Stimulated activated CD4-positive, alpha-beta T cell treated with anti-CD3 and anti-CD28 coated beads, Interleukin-1b, Interleukin-23, amount 100 ng/mL, for 48 hours (primary cell): Measurements from ENCODE around the gene ALAS2.
"Not testable (repeated sequence)": the region's sequence is repeated elsewhere in the genome, so short reads cannot be mapped to it uniquely, and the experiment has no call there.

Experiments
- DNase-seq: peaks from one replicate; pipeline ENCODE4 v3.0.0-alpha.2; 2020

Gene ALAS2, protein sequence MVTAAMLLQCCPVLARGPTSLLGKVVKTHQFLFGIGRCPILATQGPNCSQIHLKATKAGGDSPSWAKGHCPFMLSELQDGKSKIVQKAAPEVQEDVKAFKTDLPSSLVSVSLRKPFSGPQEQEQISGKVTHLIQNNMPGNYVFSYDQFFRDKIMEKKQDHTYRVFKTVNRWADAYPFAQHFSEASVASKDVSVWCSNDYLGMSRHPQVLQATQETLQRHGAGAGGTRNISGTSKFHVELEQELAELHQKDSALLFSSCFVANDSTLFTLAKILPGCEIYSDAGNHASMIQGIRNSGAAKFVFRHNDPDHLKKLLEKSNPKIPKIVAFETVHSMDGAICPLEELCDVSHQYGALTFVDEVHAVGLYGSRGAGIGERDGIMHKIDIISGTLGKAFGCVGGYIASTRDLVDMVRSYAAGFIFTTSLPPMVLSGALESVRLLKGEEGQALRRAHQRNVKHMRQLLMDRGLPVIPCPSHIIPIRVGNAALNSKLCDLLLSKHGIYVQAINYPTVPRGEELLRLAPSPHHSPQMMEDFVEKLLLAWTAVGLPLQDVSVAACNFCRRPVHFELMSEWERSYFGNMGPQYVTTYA

DNA sequence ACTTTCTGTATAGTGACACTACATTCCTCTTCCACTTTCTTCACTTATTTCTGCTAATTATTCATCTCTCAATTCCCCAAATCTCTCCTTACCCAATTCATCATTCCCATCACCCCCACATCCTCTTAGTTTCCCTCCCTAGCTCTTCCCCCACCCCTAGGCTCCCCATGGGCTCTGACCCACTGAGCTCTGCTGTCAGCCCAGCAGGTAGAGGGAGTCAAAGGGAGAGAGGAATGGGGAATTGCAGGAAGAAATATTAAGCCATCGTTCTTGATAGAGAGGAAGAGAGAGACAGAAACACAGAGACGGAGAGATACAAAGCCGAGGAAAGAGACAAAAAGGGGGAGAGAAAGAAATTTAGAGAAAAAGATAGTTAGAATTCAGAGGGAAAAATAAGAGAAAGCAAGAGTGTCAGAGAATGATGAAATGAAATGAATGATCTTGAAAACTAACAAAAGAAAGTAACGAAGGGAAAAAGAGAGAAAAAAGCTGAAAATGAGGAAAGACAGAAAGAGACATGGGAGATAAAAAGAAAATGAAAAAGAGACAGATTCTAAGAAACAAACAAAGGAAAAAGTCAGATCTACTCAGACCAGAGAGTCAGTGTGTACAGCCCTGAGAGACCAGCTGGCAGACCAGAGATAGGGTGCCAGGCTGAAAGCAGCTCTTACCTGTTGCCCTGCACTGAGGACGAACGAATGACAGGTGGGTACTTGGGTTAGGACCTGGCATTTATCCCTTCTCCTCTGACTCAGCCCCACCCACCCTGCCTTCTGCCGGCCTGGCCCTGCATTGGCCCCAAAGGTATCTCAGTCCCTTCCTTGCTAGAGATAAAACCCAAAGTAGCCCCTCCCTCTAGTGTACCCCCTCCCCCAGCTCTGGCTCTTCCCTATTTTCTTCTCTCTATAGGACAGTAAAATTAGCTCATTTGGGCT, at the start of gene ALAS2:
ALAS2 (minus strand) TSS at position 707 of the 935 bp plus-strand sequence. CDS start 4,977 bp downstream, outside the sequence.
- DNase-seq, result no peak

DNA sequence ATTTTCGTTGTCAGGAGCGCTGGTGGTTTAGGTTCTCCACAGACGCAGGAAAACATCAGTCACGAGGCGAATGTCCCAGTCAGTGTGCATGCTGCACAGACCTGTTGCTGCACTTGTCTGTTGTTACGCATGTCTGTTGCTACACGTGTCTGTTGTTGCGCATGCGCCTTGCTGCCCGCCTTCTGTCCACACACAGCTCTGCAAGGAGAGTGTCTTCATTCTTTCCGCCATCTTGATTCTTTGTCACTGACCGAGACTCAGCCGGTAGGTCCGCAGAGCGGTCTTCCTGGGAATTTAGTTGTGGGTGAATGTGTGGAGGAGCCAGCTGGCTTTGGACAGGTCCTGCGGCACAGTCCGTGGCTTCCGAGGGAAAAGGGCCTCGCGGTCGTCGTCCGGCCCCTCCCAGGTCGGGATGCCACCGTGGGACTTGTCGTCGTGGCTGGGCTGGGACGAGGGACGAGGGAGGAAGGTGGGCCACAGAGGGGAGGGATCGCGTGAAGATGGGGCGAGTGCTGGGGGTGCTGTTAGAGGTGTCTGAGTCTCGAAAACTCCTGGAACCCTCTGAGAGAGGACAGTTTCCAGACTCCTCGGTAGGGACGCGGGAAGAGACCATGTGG, 44.2 kb upstream of the ALAS2 start, which contains the start of gene PAGE2B:
PAGE2B (plus strand) TSS at position 180 of the 617 bp plus-strand sequence. CDS start 1,012 bp downstream, outside the sequence.
- no peak for DNase-seq

DNA sequence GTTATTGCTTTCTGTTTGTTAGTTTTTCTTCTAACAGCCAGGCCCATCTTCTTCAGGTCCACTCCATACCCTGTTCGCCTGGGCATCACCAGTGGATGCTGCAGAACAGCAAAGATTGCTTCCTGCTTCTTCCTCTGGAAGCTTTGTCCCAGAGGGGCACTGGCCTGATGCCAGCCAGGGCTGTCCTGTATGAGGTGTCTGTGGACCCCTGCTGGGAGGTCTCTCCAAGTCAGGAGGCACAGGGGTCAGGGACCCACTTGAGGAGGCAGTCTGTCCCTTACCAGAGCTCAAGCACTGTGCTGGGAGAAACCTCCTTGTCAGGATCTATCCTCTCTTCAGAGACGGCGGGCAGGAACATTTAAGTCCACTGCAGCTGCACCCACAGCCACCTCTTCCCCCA, 41.5 kb upstream of the ALAS2 start:
- no peak for DNase-seq

DNA sequence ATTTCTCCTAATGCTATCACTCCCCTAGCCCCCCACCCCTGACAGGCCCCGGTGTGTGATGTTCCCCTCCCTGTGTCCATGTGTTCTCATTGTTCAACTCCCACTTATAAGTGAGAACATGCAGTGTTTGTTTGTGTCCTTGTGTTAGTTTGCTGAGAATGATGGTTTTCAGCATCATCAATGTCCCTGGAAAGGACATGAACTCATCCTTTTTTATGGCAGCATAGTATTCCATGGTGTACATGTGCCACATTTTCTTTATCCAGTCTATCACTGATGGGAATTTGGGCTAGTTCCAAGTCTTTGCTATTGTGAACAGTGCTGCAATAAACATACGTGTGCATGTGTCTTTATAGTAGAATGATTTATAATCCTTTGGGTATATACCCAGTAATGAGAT, 36.4 kb upstream of the ALAS2 start:
- not testable (repeated sequence) for DNase-seq

DNA sequence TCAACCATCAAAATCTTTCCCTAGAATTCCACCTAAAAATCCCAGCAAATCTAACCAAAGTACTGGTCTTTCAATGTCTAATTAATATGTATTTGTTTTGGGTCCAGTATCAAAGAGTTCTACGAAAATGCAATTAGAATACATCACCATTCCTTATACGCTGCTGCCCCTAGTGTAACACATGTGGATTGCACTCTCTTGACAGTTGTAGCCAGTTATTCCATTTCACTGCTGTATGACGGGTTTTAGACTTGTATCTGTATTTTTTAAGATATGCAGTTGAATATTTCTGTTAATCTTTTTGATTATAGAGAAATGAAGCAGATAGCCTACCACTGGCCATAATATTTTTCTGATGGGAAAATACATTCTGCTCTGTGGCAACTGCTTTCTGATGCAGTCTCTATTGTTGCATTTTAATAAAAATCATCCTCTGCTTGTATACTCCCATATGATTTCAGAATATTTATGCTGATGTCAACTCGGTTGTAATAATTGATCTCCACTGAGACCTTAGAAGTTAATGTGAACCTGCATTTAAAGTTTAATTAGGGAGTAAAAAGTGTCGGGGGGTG, 27.0 kb upstream of the ALAS2 start:
- peak; percentile 5 for DNase-seq

DNA sequence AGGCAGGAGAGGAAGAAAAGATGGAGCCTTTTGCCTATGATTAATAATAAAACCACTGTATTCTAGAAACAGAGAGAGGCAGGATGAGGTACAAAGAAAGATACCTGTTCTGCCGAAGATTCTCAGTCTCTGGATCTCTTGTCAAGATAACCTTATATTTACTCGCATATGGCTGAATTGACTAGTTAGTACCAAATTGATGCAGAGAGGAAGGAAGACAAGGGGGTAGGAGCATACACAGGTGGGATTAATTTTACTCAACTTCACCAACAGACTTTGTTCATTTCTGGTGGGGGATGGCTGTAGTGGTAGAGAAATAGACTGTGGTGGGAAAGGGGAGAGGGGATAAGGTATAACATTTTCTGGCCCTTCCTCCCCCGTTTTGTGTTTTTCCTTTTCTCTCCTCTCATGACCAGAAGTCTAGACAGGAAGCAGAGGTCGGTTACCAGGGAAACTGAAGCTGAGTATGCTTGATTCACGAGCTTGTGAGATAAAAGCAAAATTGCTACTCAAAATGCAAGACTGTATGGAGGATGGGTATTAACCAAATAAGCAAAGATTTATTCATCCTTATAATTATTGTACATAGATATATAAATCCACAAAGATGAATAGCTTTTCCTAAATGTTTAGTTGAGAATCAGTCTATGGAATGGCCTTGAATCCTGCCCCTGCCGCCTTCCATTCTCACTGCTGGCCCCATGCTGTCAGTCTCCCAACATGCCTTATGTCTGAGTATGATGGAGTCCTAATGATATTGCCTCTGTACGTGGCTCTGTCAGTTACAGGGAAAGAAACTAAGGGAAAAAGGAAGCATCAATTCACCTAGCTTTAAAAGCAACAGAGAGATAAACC, 26.3 kb upstream of the ALAS2 start:
- no peak for DNase-seq

DNA sequence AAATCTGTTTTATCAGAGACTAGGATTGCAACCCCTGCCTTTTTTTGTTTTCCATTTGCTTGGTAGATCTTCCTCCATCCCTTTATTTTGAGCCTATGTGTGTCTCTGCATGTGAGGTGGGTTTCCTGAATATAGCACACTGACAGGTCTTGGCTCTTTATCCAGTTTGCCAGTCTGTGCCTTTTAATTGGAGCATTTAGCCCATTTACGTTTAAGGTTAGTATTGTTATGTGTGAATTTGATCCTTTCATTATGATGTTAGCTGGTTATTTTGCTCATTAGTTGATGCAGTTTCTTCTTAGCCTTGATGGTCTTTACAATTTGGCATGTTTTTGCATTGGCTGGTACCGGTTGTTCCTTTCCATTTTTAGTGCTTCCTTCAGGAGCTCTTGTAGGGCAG, 19.8 kb upstream of the ALAS2 start:
- DNase-seq, result not testable (repeated sequence)

DNA sequence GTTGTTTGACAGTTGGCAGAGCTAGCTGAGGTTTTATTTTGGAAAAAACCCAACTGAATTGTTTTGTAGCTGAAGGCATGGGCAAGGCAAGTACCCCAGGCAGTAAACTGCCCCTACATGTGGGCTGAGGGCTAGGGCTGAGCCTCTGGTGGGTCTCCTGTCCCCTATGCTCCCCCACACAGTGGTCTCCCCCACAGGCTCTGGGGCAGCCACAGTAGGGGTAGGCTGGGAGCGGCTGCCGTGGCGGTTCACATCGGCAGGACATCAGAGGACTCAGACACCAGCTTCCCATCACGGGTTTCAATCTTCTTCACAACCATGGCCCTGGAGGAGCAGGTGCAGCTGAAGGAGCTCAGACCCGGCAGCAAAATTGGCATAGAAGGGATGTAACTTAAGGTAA, 10.7 kb upstream of the ALAS2 start:
- no peak for DNase-seq

DNA sequence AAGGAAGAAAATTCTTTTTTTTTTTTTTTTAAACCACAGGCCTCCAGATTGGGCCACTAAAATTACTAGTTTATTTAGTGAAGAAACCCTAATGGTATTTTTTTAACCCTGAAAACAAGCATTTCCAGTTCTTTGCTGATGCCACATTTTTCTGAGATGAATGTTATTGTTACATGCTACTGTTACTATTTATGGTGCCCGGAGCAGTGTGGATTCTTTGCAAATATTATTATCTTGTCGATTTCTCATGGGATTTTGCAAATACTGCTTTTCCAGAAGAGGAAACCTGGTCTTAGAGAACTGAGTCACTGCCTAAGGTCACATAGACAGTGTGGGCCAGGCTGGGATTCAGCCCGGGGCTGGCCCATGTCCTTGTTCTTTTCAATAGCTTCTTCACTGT, 8.7 kb upstream of the ALAS2 start:
- no peak for DNase-seq

DNA sequence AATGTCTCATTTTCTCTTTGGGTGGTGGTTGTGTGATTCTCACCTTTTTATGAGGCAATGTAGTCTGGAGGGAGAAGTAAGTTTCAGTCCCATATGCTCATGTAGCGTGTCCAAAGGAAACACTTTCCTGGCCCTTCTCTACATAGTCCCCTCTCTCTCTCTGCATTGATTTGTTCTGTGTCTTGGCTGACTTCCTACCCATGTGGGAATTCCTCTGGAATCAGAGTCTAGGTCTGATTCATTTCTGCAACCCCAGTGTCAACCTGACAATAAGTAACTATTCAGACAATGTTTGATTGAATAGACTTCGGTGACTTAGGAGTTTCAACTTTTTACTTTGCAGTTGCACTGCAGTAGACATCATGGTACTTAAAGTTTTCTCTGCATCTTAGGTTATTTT, 2.7 kb upstream of the ALAS2 start:
- no peak for DNase-seq

DNA sequence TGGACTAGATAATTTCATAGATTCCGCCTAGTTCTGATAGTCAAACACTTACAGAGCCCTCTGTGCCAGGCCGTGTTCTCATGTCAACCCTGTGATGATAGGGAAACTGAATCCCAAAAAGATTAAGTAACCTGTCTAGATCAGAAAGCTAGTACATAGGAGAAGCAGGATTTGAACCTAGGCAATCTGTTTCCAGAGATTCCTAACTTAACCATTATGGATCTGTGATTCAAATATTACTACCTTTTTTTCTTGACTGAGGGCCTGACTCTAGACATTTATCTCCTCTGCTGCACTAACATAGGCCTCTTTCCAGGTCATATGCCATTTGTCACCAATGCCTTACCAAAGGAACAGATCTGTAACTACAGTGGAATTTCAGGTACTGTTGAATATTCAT, 1.5 kb downstream of the ALAS2 start:
- DNase-seq, result no peak

DNA sequence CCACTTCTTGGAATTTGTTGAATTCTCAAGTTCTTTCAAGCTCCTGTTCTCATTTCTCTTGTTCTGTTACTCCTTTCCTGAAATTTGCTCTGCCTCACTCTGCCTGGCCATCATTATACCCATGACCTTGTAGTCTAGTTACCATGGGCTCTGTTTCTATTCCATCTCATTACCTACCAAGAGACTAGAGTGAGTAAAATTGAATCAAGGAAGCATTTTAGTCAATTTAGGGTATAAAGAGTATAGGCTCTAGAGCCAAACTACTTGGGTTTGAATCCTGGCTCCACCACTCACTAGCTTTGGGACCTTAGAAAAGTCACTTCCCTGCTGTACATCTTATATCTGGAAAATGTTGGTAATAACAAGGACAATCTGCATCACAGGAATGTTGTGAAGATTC, 2.2 kb downstream of the ALAS2 start:
- DNase-seq, result no peak

DNA sequence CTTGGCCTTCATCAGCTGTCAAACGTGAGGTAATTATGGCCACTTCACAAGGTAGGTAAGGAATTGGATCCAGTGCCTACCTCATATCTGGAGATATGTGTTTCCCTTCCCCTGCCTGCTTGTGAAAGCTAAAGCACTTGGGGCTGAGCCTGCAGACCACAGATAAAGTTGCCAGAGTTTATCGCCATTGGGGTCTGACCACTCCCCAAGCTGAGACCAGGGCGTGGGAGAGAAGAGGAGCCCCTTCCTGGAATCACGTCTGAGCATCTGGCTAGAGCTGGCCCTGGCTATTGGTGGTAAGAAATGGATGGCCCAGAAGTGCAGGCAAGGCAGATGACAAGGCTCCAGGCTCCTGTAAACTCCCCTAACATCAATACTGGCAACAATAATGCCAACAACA, 2.7 kb downstream of the ALAS2 start:
- no peak for DNase-seq

DNA sequence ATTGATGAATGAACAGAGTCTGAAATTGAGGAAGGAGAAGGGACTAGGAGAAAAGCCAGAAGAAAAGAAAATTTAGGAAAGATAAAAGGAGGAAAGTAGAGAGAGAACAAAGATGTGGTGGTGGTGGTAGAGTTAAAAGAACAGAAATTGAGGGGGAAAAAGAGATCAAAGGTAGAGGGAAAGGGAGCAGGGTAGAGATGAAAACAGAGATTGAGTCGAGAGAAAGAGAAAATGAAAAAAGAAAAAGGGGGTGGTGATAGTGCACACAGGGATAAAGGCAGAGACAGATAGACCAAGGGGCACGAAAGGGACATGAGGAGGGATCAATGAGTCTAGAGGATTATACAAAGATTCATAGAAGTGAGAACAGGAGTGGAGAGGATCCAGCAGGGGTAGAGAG, 3.9 kb downstream of the ALAS2 start:
- DNase-seq, result no peak

DNA sequence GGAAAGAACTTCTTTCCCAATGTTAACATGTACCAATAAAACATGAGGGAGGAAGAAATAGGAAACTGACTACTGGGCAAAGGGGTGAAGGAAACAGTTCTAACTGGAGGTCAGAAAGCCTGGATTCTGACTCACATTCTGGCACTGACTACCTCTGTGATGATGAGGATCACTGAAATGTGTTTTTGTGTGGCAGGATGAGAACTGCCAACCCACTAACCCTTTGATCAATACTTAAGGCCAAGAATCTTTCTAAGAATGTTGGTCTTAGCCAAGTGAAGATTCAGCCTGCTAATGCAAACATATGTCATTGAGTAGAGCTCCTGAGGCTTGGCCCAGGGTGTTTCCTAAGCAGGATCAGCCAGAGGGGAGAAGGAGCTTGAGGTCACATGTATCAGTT, 4.6 kb downstream of the ALAS2 start:
- DNase-seq, result no peak

DNA sequence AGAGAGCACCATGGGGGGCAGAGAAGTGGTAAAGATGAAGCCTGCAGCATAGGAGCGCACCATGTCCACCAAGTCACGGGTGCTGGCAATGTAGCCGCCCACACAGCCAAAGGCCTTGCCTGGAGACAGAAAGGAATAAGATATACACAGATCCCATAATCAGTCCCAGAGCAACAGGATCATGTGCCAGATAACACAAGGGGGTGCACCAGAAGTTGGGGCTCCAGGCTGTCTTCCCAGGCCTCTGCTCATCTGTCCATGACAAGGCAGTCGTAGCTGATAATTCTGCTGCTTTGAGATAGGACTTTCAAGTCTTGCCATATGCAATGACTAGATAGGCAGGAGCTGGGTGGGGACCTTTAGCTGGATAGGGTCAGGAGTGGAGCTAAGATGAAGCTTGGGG, 15.9 kb downstream of the ALAS2 start:
- no peak for DNase-seq

DNA sequence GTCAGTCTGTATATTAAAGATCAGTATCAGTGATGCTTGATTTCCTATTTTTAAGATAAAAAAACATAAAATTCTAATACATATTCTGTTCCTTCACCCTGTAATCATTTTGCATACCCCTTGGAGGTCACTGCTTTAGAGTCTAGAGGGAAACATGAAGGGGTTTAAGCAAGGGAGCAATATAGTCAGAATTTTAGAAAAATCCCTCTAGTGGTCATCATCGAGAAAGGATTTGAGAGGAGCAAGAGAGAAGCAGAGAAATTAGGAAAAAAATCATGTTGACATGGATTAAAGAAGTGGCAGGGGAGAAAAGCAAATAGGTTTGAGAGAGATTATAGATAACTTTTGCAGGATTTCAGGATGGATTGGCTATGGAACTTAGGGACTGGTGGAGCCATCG, 19.5 kb downstream of the ALAS2 start:
- no peak for DNase-seq

DNA sequence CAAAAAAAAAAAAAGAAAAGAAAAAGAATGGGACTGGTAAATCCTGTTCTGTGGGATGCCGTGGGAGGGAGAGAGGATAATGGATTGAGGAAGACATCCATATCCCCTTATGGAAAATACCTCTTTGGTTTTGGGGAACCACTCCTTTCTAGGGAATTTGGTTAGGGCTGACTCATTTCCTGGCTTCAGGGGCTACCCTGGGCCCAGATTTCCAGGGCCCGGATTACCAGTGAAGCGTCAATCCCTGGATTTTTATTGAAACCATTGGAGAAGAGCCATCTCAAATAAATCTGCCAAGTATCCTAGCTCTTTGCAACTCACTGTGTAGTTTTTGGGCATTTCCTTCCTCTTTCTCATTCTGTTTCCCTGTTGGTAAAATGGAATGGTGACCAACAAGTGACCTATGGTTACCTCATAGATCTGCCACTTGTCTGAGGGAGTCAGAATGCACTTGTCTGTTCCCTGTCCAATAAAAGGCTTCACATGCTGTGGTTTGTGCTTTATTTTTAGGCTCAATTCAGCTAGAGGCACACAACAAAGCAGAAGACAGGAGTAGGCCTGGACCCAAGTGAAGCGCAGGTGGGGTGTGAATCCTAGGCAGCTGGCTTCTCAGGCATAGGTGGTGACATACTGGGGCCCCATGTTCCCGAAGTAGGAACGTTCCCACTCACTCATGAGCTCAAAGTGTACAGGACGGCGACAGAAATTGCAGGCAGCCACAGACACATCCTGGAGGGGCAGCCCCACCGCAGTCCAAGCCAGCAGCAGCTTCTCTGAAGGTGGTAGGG, 22.0 kb downstream of the ALAS2 start:
- DNase-seq, result peak; percentile 5

DNA sequence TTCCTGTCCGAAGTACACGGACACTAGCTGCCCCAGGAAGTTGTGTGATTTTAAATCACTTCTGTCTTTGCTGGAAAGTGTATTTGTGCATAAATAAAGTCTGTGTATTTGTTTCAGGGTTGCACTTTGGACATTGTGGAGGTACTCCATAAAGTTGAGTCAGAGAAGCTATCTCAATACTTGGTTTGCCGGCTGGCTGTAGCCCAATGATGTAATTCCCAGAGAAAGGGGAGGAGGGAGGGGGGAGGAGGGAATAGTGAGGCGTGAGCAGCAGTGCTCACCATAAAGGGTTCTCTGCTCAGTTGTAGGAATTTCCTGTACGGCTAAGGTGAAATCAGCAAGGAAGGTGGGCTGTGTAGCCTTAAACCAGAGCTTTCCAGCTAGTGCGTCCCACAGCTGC, 23.1 kb downstream of the ALAS2 start:
- no peak for DNase-seq

DNA sequence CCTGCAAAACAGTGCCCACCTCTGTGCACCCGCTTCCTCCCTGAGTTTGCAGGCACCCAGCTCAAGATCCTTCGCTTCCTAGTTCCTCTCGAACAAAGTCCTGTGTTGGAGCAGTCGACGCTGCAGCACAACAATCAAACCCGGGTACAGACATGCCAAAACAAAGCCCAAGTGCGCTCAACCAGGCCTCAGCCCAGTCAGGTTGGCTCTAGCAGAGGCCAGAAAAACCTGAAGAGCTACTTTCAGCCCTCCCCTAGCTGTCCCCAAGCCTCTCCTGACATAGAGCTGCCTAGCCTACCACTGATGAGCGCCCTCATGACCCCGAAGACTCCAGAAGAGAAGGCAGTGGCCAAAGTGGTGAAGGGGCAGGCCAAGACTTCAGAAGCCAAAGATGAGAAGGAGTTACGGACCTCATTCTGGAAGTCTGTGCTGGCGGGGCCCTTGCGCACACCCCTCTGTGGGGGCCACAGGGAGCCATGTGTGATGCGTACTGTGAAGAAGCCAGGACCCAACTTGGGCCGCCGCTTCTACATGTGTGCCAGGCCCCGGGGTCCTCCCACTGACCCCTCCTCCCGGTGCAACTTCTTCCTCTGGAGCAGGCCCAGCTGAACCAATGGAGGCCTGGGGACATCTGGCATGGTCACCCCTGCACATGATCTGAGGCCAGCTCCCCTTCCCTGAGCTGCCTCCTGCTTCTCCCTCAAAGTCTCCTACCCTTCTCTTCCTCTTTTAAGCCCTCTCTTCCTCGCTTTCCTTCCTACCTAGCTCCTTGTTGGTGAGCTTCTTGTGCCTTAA, 23.8 kb downstream of the ALAS2 start:
- DNase-seq, result no peak
